ENCODE measurements around the gene NPW.

The NPW gene

DNA sequence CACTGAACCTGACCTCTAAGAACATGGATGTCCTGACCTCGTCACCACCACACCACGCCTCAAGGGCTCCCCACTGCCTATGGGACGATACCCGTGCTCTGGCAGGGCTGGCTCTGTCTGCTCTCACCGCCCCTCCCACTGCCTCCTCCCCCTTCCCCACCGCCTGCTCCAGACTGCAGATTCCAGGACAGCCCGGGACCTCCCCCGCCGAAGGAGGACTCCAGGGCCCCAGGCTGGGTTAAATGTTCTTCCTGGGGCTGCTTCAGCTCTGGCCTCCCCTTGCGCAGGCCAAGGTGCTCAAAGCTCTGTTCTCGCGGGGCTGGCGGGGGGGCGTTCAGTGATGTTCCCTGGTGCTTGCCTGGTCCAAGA is 3.1 kb downstream of the NPW start:
- TF ChIP-seq YY1 (IDR thresholded peaks at IDR 0.05; ENCODE audit: low read depth) (no peak), RAD21 (IDR thresholded peaks at IDR 0.05; ENCODE audit: low read depth) (no peak), EP300 (IDR thresholded peaks at IDR 0.05; ENCODE audit: borderline replicate concordance) (no peak), TEAD4 (IDR thresholded peaks at IDR 0.05) (no peak), CREB1 (IDR thresholded peaks at IDR 0.05; ENCODE audit: low read depth) (no peak), CEBPB (IDR thresholded peaks at IDR 0.05) (no peak), EGR1 (IDR thresholded peaks at IDR 0.05) (no peak), ZBTB7A (IDR thresholded peaks at IDR 0.05; ENCODE audit: low read depth) (no peak)
- TF ChIP-seq, protein P1, sequence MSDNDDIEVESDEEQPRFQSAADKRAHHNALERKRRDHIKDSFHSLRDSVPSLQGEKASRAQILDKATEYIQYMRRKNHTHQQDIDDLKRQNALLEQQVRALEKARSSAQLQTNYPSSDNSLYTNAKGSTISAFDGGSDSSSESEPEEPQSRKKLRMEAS (IDR thresholded peaks at IDR 0.05) = no peak
- TF ChIP-seq, protein P2, sequence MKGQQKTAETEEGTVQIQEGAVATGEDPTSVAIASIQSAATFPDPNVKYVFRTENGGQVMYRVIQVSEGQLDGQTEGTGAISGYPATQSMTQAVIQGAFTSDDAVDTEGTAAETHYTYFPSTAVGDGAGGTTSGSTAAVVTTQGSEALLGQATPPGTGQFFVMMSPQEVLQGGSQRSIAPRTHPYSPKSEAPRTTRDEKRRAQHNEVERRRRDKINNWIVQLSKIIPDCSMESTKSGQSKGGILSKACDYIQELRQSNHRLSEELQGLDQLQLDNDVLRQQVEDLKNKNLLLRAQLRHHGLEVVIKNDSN (IDR thresholded peaks at IDR 0.05) = no peak
- TF ChIP-seq, protein P3, sequence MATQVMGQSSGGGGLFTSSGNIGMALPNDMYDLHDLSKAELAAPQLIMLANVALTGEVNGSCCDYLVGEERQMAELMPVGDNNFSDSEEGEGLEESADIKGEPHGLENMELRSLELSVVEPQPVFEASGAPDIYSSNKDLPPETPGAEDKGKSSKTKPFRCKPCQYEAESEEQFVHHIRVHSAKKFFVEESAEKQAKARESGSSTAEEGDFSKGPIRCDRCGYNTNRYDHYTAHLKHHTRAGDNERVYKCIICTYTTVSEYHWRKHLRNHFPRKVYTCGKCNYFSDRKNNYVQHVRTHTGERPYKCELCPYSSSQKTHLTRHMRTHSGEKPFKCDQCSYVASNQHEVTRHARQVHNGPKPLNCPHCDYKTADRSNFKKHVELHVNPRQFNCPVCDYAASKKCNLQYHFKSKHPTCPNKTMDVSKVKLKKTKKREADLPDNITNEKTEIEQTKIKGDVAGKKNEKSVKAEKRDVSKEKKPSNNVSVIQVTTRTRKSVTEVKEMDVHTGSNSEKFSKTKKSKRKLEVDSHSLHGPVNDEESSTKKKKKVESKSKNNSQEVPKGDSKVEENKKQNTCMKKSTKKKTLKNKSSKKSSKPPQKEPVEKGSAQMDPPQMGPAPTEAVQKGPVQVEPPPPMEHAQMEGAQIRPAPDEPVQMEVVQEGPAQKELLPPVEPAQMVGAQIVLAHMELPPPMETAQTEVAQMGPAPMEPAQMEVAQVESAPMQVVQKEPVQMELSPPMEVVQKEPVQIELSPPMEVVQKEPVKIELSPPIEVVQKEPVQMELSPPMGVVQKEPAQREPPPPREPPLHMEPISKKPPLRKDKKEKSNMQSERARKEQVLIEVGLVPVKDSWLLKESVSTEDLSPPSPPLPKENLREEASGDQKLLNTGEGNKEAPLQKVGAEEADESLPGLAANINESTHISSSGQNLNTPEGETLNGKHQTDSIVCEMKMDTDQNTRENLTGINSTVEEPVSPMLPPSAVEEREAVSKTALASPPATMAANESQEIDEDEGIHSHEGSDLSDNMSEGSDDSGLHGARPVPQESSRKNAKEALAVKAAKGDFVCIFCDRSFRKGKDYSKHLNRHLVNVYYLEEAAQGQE (IDR thresholded peaks at IDR 0.05; ENCODE audit: low read depth) = no peak

DNA sequence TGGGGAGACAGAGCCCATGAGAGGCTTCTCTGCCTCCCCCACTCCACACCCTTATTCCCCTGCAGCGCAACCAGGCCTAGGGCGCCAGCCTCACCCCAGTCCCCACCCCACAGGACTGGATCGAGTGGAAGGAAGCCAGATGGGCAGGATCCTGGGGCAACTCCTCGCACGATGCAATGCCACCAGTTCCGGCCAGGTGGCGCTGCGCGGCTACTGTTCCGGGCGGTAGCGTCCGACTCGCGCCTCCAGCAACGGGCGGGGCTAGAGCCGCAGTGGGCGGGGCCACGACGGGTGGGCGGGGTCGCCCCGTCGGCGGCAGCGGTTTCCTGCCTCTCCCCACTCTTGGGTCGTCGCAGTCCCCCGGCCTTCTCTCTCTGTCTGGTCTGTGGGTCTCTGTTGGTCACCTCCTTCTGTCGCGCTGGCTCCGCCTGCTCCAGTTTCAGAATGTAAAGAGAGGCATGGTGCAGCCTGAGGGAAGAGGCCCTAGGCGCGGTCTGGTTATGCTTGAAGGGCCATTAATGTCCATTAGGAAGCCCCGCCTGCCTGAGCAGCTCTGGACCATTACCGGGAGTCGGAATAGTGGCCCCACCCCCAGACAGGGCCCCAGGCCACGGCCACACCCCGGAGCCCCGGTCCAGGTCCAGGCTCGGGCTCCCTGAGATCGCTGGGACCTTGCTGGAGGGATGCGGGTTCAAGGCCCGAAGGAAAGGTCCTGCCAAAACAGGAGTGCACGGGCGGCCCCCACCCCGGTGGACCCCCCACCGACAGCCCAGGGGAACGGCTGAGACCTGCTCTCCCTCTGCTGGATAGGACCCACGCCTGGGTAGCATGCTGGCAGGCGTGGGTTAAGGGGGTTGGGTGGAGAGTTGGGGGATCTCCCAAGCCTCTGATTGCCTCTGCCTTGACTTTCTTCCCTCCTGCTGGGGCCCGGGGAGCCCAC is 3.8 kb downstream of the NPW start:
- TF ChIP-seq, protein P1 (IDR thresholded peaks at IDR 0.05) = peak; percentile 52
- TF ChIP-seq ZBTB7A (IDR thresholded peaks at IDR 0.05; ENCODE audit: low read depth) = peak; percentile 46
- TF ChIP-seq, protein P3 (IDR thresholded peaks at IDR 0.05; ENCODE audit: low read depth) = no peak
- peak; percentile 57 for TF ChIP-seq TCF12 (IDR thresholded peaks at IDR 0.05; ENCODE audit: low read depth)
- peak; percentile 98 for TF ChIP-seq RAD21 (IDR thresholded peaks at IDR 0.05; ENCODE audit: low read depth)
- peak; percentile 10; the same call in 1 of the 2 replicates for TF ChIP-seq CREB1 (IDR thresholded peaks at IDR 0.05; ENCODE audit: low read depth)
- no peak; the same call in 1 of the 2 replicates for TF ChIP-seq NFIC (IDR thresholded peaks at IDR 0.05)
- no peak for TF ChIP-seq CEBPB (IDR thresholded peaks at IDR 0.05)
- 0 out of 2 replicates have a peak, but pooled peaks have one; percentile 13 for TF ChIP-seq YY1 (IDR thresholded peaks at IDR 0.05; ENCODE audit: low read depth)
- peak; percentile 46 for TF ChIP-seq TEAD4 (IDR thresholded peaks at IDR 0.05)
- TF ChIP-seq EP300 (IDR thresholded peaks at IDR 0.05; ENCODE audit: borderline replicate concordance) = peak; percentile 49; the same call in 1 of the 2 replicates
- TF ChIP-seq EGR1 (IDR thresholded peaks at IDR 0.05) = no peak
- TF ChIP-seq TAF1 (IDR thresholded peaks at IDR 0.05; ENCODE audit: low read depth) = 0 out of 2 replicates have a peak, but pooled peaks have one; percentile 37
- no peak for TF ChIP-seq FOXM1 (IDR thresholded peaks at IDR 0.05; ENCODE audit: borderline replicate concordance, low read depth)
- TF ChIP-seq, protein P2 (IDR thresholded peaks at IDR 0.05) = no peak

DNA sequence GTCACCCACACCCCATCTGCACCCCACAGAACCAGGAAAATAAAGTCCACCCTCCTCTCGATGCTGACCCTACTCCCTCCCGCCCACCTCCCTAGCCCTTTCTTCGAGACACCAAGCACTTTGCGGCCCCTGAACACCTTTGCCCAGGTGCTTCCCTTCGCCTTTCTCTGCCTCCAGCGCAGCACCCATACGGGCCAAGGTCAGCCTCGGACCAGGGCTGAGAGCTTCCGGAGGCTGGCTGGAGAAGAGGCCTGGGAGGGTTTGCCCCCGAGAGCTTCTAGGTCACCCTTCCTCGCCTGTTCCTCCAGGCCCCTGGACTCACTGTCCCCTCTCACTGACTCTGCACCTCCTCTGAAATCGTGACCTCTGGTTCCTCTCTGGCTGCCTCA is 4.4 kb downstream of the NPW start:
- TF ChIP-seq, protein P2 (IDR thresholded peaks at IDR 0.05) = no peak
- TF ChIP-seq, protein P3 (IDR thresholded peaks at IDR 0.05; ENCODE audit: low read depth) = no peak
- TF ChIP-seq RAD21 (IDR thresholded peaks at IDR 0.05; ENCODE audit: low read depth) = no peak
- TF ChIP-seq ZBTB7A (IDR thresholded peaks at IDR 0.05; ENCODE audit: low read depth) = no peak
- TF ChIP-seq TCF12 (IDR thresholded peaks at IDR 0.05; ENCODE audit: low read depth) = no peak
- no peak for TF ChIP-seq CEBPB (IDR thresholded peaks at IDR 0.05)
- TF ChIP-seq TAF1 (IDR thresholded peaks at IDR 0.05; ENCODE audit: low read depth) = no peak
- no peak for TF ChIP-seq EGR1 (IDR thresholded peaks at IDR 0.05)
- TF ChIP-seq, protein P1 (IDR thresholded peaks at IDR 0.05) = no peak
